GM20000 (cell line): ENCODE measurements around the gene SNX24.

Source experiments
- DNase-seq: peaks from one replicate; pipeline ENCODE4 v3.0.0; 2012; ENCODE audit warnings: low spot score
- CTCF ChIP-seq: IDR thresholded peaks from 2 replicates; pipeline ENCODE4 v1.5.1; 2012; ENCODE audit warnings: mild to moderate bottlenecking, control low read depth; ENCODE audit errors: extremely low read depth, missing control alignments

SNX24 gene

DNA sequence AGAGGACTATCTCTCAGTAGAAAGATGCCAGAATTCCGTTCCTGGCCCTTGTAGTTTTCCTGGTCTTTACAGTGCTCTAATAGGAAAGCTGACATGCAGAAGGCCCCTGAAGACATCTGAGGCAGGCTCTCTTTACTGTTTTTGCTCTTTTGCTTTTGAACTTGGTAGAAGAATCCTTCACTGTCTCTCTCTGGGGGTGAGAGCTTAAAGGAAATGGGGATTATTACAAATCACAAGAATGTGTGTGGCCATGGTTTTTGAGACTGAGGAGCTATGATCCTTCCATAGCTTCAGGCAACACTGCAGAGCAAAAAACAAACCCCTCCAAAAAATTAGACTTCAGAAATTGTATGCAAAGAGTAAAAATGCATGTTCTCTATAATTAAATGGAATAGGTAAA lies 102.0 kb downstream of the SNX24 start:
- DNase-seq, result no peak
- no peak for TF ChIP-seq CTCF

DNA sequence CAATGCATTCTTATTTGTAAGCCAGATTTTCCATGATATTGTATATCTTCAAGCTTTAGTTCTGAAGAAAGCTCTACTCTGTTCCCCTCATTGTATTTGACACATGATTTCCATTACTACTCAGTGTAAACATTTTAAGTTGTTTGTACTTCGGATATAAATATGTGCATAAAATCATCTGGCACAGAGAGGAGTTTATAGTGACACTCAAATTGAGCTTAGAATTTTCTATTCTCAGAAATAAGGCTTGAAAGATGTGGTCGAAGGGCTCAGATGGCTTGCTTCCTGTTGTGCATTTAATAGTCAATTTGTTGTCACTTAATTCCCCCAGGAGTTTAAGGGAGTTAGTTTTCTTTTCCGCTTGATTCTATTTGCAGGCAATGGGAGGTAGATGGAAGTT lies 102.4 kb downstream of the SNX24 start:
- no peak for DNase-seq
- TF ChIP-seq CTCF, result no peak

- TF ChIP-seq CTCF, result no peak
- DNase-seq, result no peak
These were observed 102.9 kb downstream of the SNX24 start for GRCh38 chr5:122948319-122948718.

DNA sequence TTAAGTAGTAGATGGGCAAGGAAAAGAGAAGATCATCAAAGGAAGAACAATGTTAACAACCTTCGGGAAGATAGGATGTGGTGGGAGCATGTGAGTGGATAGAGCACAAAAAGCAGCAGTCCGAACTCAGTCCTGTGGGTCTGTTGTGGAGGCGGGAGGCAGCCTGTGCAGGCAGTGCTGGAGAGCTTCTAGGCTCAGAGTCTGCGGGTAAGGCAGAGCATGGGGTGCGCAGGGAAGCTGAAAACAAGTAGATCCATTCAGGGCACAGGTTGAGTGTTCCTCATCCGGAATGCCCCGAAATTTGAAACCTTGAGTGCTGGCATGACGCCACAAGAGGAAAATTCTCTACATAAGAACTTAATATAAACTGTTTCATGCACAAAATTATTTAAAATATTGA lies 106.2 kb downstream of the SNX24 start:
- no peak for TF ChIP-seq CTCF
- no peak for DNase-seq

DNA sequence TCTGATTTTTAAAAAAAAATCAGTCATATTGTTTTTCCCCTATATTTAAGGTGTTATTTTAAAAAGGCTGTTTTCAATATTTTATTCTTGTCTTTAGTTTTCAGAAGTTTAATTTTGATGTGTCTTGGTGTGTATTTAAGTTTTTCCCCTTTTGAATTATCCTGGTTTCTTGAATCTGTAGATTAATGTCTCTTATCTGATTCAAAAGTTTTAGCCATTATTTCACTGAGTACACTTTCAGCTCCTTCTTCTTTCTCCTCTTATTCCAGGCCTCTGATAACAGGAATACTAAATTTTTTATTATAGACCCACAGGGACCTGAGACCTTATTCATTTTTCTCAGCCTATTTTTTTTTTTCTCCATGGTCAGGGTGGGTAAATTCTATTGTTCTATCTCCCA lies 109.3 kb downstream of the SNX24 start:
- no peak for TF ChIP-seq CTCF
- DNase-seq, result no peak

GRCh38 chr5:122957457-122957856 lies 112.0 kb downstream of the SNX24 start:
- TF ChIP-seq CTCF, result no peak
- no peak for DNase-seq

DNA sequence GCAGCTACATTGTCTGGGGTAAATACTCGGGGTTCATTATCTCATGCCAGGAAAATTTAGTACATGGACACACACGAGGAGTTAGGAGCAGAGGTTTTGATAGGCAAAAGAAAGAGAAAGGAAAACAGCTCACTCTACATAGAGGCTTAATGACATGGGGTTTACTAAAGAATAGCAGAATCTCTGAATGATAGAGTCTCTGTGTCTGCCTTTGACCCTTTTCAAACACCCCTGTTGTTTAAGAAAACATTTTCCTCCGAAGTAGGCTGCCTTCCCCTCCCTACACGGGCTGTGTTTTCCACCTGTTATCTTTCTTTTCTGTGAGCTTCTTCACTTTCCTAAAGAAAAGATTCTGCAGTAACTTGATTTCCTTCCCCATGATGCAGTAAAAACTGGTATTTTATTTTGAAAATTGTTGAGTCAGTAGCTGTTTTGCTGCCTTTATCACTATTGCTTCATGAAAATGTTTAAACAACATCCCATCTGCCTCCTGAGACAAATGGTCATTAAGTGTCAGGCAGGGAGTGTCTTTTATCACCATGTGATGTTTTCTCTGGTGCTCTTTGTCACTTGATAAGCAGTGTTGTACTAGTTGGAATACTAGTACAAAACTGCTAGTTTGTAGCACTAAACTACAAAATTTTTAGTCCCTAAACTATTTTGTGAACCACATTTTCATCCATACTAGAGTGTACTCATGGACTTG lies 114.5 kb downstream of the SNX24 start:
- TF ChIP-seq CTCF, result no peak

More for the DNA sequence above, 114.5 kb downstream of the SNX24 start:
- no peak for DNase-seq
